ENCODE results near the gene RALGPS1.

The RALGPS1 gene

DNA sequence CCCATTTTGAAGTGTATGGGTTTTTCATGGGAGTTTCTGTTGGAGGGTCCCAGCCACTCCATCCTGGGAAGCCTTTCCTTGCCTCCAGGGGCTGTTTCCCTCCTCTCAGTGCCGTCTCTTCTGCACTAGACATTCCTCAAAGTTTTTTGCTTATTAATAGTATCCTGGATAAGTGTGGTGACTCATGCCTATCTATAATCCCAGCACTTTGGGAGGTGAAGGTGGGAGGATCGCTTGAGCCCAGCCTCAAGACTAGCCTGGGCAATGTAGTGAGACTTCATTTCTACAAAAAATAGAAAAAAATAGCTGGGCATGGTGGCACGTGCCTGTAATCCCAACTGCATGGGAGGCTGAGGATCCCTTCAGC lies 43.1 kb downstream of the RALGPS1 start:
- no peak for DNase-seq

- no peak for DNase-seq
Observed at GRCh38 chr9:126959336-126959735, 44.8 kb downstream of the RALGPS1 start.

GRCh38 chr9:126959917-126960316 lies 45.3 kb downstream of the RALGPS1 start:
- DNase-seq: no peak

DNA sequence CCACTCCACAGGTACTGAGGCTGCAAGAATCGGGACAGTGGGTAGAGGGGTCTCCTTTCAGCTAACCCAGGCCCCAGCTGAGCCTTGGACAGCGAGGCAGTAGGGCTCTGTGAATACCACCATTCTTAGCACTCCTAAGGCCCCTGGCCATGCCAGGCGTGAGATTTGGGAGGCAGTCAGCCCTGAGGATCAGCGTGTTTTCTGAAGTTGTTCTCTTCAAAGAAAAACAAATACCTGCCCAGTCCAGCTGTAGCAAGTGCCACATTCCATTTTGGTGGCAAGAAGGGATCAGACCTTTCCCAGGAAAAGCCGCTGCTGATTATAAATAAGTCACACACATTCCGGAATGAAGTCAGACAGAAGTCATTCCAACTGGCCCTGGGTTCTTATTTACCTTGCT lies 47.8 kb downstream of the RALGPS1 start:
- DNase-seq: no peak

GRCh38 chr9:126965077-126965476 lies 50.5 kb downstream of the RALGPS1 start:
- DNase-seq: no peak

DNA sequence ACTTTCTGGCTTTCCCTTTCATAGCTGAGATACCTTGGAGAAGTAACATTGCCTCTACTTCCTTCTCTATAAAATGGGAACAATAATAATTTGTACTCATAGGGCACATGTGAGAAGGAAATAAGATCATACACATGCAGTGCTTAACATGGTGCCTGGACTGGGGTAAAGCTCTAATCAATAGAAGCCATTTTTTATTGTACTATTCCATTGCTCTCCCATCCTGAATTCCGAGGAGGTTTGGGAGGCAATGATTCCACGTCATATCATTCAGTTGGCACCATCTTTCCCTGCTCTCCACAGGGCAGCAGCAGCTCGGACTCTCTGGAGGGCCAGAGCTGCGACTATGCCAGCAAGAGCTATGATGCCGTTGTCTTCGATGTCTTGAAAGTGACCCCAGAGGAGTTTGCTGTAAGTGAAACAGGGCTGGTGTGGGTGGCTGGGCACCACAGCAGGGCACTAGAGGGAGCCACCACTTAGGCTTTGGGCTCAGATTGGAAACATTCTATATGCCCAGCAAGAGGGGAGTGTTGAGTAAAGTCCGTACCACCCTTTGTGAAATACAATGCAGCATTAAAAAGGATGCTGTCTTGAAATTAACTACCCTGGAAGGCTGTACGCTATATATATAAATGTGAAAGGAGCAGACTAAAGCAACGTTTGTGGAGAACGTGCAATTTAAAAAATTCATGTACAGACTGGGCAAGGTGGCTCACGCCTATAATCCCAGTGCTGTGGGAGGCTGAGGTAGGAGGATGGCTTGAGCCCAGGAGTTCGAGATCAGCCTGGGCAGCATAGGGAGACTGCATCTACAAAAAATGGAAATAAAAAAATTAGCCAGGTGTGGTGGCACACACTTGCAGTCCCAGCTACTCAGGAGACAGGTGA lies 51.2 kb downstream of the RALGPS1 start:
- DNase-seq: peak; percentile 47

DNA sequence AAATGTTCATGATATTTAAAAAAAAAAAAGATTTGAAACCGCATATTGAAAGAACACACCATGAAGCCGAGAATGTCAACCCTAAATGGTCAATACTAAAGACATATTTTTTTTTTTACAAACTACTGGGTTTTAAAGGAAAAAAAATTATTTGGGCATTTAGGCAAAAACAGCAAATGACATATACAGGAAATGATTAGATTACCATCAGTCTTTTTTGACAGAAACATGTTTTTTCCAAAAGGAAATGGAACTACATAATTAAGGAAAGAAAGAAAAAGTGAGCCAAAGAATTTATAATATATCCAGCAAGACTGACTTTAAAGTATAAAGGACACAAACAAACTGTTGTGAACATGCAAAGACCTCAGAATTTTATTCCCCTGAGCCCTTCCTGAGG lies 56.7 kb downstream of the RALGPS1 start:
- DNase-seq: no peak

GRCh38 chr9:126973651-126974529 lies 59.3 kb downstream of the RALGPS1 start:
- DNase-seq: no peak

DNA sequence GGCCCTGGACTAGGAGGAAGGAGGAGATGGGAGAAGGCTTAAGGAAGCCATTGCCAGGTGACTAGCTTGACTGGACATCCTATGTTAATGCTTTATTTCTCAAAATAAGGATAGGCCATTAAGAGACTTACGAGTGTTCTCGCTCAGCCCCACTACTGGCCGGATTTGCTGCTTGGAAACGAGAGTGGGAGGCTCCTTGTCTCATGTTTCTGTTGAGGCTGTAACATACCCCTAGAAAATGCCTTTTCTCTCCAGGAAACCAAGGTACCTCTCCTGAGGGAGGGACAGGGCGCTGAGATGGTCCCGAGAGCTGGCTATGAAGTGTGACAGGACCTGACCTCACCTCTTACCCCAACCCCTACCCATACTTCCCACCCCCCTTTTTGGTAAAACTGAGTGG lies 60.0 kb downstream of the RALGPS1 start:
- no peak for DNase-seq

GRCh38 chr9:126975327-126976220 lies 61.0 kb downstream of the RALGPS1 start:
- DNase-seq: no peak

DNA sequence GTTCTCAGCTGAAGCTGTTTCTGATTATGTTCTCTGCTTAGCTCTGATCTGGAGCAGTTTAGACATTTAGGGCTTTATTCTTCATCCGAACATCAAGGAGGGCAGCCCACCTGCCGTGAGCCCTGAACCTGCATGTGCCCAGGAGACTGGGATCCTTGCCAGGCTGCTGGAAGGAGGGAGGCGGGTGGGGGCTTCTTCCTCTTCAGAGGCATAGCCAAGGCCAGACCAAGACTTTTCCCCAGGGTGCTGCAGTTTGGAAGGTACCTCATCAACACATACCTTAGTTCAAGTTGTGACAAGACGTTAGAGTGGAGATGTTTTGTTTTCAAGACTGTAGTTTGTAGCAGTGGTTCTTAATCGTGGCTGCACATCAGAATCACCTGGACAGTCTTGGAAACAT lies 64.9 kb downstream of the RALGPS1 start:
- no peak for DNase-seq

- no peak for DNase-seq
Observed at GRCh38 chr9:126980231-126980630, 65.6 kb downstream of the RALGPS1 start.

- no peak for DNase-seq
Observed at GRCh38 chr9:126981218-126981617, 66.6 kb downstream of the RALGPS1 start.

DNA sequence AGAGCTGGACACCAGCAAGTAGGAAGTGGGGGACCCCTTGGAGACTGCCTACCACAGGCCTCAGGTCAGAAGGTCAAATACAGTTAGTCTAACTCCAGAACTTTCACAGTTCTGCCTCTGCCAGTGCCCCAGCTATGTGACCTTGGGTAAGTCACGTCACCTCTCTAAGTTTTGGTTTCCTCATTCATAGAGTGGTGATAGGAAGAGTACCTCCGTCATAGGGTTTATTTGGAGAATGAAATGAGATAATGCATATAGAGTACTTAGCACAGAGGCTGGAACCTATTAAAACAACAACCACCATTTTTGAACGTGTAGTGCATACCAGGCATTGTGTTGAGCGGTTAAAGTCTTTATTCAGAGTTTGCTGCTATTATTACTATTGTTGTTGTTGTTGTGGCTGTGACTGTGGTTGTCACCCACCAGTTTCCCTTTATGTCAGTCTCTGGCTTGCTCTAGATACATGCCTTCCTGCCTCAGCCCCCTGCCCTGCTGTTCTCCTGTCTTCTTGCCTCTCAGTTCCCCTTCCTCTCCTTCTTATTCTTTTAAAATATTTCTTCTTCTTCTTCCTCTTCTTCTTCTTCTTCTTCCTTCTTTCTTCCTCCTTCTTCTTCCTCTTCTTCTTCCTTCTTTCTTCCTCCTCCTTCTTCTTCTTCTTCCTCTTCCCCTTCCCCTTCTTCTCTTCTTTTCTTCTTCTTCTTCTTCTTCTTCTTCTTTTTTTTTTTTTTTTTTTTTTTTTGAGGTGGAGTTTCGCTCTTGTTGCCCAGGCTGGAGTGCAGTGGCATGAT lies 67.8 kb downstream of the RALGPS1 start:
- no peak for DNase-seq

GRCh38 chr9:126983767-126984166 lies 69.2 kb downstream of the RALGPS1 start:
- no peak for DNase-seq

DNA sequence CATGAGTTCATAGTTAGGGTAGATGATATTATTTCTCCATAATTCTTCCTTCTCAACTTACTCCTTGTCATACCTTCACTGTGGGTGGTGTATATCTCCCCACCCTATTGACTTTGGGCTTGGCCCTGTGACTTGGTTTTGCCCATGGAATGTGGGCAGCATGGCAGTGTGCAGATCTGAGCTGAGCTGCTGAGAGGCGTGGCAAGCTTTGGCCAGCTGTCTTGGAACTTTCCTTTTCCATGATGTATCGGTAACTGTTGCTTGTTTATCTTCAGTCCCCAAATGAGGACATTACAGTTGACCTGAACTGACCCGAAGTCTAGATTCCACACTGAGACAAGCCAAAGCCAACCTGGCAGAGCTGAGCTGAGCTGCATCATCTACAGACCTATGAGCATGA lies 70.4 kb downstream of the RALGPS1 start:
- no peak for DNase-seq

- peak; percentile 82 for DNase-seq
Observed at GRCh38 chr9:126985870-126986498, 71.4 kb downstream of the RALGPS1 start.

DNA sequence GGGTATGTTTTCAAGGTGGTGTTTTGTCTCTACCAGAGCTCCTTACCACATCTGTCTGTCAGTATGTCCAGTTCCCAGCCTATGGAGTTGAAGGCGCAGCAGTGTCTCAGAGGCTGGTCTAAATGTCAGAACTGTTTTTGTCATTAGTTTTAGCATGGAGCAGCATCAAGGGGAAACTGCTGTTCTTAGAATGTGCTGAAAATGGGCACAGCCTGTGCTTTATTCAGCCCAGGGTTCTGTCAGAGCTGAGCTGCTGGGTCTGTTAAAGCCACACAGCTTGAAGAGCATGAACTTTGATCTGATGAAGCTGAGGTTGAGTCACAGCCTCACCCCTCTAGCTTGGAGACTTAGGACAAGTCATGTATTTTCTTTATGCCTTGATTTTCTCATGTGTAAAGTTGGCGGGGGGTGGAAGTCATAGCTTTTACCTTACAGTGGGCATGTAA lies 71.9 kb downstream of the RALGPS1 start:
- DNase-seq: no peak

DNA sequence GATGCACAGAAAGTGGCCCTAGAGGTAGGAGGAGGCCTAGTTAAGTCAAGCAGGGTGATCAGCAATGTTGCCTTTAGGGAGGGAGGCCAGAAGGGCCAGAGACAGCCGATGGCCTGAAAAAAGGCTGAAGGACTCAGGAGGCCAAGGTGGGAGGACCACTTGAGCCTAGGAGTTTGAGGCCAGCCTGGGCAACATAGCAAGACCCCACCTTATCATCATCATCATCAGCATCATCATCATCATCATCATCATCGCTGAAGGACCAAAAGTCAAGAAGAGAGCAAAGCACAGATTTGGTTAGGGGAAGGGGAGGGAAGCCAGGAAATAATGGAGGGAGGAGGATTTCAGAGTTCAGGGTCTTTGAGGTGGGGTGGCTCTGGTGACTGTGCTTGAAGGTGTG lies 74.3 kb downstream of the RALGPS1 start:
- DNase-seq: no peak

DNA sequence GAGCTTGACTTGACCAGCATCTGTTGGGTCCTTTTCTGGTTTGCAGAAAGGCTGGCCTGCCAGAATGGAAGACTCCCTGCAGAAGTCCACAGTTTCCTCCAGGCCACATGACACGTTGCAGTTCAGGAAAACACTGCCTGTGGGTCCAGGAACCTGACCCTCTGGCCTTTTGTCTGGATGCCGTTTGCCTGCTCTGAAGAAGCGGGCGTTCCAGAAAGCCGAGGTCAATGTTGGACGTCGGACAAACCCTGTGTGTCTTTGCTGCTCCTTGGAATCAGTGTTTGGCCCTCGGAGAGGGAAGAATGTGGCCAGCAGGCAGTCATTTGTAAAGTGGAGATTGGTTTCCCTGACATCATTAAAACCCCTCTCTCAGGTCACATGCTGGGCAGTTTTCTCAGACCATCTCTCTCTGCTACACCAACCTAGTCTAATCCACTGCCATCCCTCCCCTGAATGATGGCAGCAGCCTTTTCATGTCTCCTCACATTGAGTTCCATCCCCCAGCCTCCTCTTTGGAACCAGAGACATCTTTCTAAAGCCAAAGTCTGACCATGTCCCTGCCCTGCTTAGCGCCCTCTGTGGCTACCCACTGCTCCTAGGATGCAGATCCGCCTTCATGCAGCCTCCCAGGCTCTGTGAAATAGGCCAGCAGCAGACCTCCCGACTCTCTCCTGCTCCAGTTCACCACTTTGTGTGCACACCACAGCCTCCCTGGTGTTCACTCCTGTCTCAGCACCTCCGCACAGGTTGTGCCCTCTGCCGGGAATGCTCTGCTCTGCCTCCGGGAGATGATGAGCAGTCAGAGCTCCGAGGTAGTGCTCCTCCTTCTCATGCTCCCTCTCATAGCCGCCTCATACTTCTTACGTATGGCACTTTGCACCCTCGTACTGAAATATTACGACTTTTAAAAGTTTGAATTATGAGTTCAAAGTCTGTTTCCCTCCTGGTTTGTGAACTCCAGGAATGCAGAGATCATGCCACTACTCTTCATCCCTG lies 75.6 kb downstream of the RALGPS1 start:
- DNase-seq: no peak

Measured in activated naive CD4-positive, alpha-beta T cell treated with anti-CD3 and anti-CD28 coated beads, Interleukin-2, amount 50 U/mL, for 16 hours (primary cell).